ENCODE results near the gene DRC1. TPM values are rescaled to one million over a fixed set of nuclear protein-coding genes. Genes with fewer than 3 reads are reported as not detected.
"Not testable (repeated sequence)": the region's sequence is repeated elsewhere in the genome, so short reads cannot be mapped to it uniquely, and the experiment has no call there.

Gene DRC1
- total RNA-seq = not detected
- long read RNA-seq = 0 reads

DNA sequence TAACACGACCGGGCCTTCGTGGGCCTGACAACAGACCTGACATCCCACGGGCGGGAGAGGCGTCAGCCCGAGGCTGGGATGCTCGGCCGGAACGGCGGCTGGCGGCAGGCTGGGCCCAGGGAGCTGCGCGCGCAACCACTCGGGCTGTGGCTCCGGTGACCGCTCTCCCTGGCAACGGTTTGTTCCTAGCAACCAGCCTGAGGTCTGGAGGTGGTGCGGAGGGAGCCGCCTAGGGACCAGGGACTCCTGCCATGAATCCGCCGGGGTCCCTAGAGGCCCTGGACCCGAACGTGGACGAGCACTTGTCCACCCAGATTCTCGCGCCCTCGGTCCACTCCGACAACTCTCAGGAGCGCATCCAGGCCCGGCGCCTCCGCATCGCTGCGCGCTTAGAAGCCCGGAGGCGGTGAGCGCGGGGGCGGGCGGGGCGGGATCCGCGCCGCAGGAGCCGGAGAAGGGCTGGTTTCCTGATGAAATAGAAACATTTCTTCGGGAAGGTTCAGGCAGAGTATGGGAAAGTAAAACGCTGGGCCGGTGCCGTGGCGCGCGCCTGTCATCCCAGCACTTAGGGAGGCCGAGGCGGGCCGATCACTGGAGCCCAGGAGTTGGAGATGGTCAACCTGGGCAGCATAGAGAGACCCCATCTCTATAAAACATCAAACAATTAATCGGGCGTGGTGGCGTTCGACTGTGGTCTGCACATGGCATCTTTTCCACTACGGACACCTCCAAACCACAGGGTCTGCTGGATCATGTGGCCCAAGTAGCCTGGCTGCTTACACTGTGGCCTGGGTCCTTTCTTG, at the start of gene DRC1:
DRC1 (plus strand) TSS at position 182 of the 803 bp plus-strand sequence; CDS start at position 252, 70 bp downstream.
- DNase-seq (peak; percentile 69), ATAC-seq (peak; percentile 87)
- intact Hi-C loops (cut with micrococcal nuclease) = no loop called here

DNA sequence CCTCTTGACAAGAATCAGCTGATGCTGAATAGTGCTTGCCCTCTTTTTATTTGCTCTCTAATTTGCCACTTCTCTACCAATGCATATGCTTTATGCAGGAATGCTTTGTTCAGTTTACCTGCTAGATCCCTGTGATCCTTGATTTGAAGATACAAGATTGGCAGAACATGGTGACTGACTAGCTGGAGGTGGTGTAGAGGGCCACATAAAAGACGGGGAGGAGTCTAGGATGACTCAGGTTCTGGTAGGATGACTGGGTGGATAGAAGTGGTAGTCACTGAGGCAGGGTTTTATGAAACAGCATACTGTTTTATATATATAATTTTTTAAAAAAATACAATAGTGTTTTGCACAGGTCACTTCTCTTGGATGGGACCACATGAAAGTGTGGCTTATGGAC, 48.8 kb upstream of the DRC1 start:
- intact Hi-C loops (cut with micrococcal nuclease) = no loop called here
- ATAC-seq (no peak), DNase-seq (no peak)

DNA sequence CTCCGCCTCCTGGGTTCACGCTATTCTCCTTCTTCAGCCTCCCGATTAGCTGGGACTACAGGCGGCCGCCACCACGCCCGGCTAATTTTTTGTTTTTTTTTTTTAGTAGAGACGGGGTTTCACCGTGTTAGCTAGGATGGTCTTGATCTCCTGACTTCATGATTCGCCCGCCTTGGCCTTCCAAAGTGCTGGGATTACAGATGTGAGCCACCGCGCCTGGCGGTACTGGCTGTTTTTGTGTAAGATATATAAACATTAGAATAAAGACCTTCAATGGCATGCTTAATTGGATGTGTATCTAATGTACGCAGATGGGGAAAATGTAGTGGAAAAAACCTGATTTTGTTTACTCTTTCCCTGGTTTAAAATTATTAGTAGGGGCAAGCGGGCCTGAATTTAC, 47.3 kb upstream of the DRC1 start:
- DNase-seq; intact Hi-C loops (cut with micrococcal nuclease); ATAC-seq: not testable (repeated sequence)

DNA sequence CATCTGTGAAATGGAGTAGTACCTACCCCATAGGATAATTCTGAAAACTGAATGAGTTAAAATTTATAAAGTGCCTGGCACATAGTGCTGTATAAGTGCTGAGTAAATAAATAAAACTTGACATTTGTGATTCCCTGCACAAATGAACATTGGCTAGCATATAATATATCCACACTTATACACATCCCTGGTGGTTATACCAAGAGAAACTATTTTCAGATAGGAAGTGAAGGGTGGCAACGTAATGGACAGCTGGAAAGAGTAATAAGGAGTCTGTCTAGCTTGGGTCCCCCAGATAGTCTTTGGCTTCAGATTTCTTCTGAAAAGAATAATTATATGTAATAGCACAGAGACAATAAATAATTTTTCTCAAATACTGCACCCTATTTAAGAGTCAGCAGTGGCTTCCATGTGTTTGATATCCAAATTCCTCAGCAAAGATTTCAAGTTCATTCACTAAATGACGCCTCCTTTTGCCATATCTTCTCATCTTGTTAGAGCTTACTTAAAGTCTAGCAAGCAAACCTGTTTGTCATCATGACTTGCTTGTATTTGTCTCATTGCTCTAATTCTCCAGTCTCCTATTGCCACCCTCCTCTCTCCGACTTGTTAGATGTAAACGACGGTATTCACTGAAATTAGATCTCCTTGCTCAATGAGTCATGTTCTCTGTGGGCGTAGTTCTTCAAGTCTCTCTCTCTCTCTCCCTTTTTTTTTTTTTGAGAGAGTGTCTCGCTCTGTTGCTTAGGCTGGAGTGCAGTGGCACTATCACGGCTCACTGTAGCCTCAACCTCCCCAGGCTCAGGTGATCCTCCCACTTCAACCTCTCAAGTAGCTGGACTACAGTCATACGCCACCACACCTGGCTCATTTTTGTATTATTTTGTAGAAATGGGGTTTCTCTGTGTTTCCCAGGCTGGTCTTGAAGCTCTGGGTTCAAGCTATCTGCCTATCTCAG, 46.4 kb upstream of the DRC1 start:
- intact Hi-C loops (cut with micrococcal nuclease) = no loop called here
- DNase-seq (no peak), ATAC-seq (no peak)

DNA sequence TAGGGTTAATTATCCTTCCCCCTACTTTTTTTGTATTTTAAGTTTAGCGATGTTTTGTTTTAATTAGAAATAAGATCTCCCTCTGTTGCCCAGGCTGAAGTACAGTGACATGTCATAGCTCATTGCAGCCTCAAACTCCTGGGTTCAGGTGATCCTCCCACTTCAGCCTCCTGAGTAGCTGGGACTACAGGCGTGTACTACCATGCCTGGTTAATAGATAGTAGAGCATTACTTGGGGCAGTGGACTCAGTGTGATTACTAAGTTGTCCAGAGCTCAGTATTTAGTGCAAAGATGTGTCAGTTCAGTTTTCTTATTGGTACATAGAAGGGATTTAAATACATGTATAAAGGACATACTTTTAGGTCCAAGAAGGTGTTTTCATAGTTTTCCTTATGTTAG, 45.6 kb upstream of the DRC1 start:
- no peak for ATAC-seq
- no peak for DNase-seq
- intact Hi-C loops (cut with micrococcal nuclease) = no loop called here

DNA sequence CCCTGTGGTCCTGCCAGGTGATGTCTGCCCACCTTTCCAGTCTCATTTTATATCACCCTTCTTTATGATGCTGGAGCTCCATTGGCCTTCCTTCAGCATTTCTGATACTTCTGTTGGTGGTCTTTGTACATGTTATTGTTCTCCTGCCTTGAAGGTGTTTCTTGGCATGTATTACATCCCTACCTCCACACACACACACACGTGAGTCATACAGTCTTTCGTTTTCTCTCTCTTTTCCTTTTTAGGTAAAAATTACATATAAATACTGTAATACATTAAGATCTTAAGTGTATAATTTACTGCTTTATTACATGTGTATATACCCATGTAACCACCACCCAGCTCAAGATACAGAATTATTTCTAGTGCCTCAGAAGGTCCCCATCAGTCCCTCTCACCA, 44.9 kb upstream of the DRC1 start:
- ATAC-seq (no peak), DNase-seq (no peak)
- intact Hi-C loops (cut with micrococcal nuclease) = no loop called here

DNA sequence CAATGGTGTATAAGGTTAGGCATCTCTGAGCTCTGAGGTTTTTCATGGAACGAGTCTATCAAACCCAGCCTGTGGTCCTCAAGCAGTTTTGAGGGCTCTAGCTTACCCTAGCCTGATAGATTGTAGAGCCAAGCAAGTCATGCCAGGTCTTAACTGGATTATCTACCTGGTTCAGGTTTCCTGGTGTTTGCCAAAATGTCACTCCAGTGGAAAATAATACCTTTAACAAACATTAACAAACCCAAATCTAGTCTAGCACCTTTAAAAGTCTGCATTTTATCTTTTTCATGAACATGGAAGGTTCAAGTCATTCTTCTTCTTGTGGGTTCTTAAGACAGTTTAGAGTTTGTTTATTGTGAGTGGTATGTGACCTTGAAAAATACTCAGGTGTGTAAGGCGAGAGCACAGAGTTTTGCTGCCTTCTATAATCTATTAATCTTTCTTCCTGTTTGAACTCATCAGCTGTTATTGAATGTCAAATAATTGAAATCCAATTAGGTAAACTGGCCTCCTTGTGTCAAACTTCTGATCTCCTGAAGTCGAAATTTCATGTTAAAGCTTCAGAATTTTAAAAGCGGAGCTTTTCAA, 41.7 kb upstream of the DRC1 start:
- intact Hi-C loops (cut with micrococcal nuclease) = no loop called here
- ATAC-seq (no peak), DNase-seq (no peak)

DNA sequence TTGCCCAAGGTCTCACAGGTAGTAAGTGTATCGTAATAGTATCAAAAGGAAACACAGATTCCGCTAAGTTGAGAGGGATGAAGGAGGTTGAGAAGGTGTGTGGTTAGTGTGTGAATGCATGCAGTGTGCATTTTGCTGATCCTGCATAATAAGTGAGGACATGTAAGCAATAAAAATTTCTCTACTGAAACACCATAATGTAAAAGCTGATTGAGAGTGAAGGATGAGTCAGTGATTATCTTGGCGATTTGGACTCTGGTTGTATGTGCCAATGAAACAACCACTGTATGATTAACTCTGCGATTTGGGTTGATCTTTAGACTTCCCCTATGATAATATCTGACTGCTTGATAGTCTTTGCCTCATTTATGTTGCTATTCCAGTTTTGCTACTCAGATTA, 38.4 kb upstream of the DRC1 start:
- intact Hi-C loops (cut with micrococcal nuclease) = no loop called here
- no peak for ATAC-seq
- DNase-seq = no peak

DNA sequence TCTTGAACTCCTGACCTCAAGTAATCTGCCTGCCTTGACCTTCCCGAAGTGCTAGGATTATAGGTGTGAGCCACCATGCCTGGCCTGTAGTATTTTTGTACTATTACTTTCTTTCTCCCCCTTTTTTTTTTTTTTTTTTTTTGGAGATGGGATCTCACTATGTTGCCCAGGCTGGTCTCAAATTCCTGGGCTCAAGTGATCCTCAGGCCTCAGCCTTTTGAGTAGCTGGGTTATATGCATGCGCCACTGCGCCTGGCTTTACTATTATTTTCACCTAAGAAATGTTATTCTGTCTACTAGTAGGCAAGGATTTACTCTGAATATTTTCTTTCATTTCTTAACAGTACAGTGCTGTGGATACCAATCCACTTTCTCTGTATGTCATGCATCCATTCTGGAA, 37.8 kb upstream of the DRC1 start:
- ATAC-seq = no peak
- intact Hi-C loops (cut with micrococcal nuclease) = no loop called here
- DNase-seq = no peak

DNA sequence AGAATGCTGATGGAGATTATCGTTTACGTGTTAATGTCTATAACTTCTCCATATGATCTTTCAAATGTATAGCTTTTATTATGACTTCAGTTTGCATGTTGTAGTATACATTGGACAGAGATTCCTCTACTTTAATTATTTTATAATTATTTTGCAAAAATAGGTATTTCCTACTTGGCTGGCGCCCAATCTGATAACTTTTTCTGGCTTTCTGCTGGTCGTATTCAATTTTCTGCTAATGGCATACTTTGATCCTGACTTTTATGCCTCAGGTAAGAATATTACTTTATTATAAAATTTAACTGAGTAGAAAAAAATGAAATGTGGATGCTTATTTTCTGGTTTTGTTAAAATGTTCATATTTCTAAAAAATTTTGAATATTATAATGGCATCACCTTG, 37.1 kb upstream of the DRC1 start:
- ATAC-seq (no peak), DNase-seq (no peak)
- intact Hi-C loops (cut with micrococcal nuclease) = no loop called here

DNA sequence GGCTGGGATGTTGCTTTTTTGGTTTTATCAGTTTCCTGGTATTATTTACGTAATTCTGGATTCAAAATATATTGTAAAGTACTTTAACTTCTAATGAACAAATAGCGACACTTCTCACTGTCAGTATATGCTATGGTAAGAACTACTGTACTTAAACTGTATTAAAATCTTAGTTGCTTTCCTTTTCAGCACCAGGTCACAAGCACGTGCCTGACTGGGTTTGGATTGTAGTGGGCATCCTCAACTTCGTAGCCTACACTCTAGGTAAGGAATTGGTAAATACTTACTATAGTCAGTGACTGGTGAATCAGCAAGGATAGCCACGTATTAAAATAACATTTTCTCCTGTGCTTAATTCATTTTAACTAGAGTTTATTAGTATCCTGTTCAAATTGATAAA, 34.8 kb upstream of the DRC1 start:
- no peak for ATAC-seq
- no peak for DNase-seq
- intact Hi-C loops (cut with micrococcal nuclease) = no loop called here

DNA sequence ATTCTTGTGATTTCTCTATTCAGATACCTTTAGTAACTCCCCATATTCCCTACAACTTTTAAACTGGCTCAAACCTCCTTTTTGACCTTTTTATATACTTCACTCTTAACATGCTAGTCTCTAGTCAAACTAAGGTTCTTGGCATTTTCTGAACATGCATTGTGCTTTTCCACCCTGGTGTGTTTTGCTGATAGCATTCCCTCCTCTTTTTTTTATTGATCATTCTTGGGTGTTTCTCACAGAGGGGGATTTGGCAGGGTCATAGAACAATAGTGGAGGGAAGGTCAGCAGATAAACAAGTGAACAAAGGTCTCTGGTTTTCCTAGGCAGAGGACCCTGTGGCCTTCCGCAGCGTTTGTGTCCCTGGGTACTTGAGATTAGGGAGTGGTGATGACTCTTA, 32.1 kb upstream of the DRC1 start:
- DNase-seq; ATAC-seq; intact Hi-C loops (cut with micrococcal nuclease): not testable (repeated sequence)

DNA sequence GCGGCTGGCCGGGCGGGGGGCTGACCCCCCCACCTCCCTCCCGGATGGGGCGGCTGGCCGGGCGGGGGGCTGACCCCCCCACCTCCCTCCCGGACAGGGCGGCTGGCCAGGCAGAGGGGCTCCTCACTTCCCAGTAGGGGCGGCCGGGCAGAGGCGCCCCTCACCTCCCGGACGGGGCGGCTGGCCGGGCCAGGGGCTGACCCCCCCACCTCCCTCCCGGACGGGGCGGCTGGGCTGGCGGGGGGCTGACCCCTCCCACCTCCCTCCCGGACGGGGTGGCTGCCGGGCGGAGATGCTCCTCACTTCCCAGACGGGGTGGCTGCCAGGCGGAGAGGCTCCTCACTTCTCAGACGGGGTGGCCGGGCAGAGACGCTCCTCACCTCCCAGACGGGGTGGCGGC, 30.8 kb upstream of the DRC1 start:
- DNase-seq; intact Hi-C loops (cut with micrococcal nuclease); ATAC-seq: not testable (repeated sequence)

DNA sequence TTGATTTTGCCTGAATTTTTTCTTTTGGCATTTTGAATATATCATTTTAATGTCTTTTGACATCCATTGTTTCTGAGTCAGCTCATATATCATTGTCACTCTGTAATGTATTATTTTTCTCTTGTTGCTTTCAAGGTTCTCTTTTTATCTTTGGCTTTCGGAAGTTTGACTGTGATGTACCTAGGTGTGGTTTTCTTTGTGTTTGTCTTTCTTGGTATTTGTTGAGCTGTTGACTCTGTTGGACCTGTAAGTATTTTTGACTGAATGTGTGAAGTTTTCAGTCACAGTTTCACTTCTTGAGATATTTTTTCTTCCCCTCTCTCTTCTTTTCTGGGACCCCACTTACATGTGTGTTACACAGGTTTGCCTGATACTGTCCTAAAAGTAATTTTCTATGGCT, 24.9 kb upstream of the DRC1 start:
- intact Hi-C loops (cut with micrococcal nuclease) = no loop called here
- no peak for DNase-seq
- no peak for ATAC-seq

DNA sequence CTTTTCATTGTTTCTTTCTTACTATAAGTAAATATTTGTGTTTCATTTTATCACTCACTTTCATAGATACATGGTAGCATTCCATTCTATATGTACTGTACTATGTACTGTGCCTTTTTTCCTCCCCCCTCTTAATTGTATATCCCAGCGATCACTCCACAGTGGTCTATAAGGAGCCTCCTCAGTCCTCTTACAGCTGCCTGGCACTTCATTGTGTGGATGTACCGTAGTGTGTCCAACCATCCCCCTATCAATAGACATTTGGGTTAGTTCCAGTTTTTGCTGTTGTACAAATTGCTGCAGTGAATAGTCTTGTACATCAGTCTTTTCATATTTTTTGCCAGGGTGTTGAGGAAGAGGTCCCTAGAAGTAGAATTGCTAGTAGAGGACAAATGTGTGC, 21.4 kb upstream of the DRC1 start:
- intact Hi-C loops (cut with micrococcal nuclease) = no loop called here
- ATAC-seq (no peak), DNase-seq (no peak)

DNA sequence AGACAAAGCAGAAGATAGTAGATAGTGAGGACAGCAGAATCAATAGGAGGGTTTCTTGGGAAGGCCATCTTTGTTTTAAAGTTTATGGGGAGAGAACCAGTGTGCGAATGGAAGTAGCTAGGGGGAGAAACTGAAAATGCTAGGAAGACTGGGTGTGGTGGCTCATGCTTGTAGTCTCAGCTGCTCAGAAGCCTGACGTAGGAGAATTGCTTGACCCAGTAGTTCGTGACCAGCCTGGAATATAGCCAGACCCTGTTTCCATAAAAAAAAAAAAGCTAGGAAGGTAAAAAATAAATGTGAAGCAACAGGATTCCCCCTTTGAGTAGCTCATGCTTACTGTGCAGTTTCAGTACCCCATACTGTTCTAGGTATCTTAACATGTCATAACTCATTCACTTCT, 19.2 kb upstream of the DRC1 start:
- DNase-seq (no peak), ATAC-seq (peak; percentile 19)
- intact Hi-C loops (cut with micrococcal nuclease) = no loop called here

DNA sequence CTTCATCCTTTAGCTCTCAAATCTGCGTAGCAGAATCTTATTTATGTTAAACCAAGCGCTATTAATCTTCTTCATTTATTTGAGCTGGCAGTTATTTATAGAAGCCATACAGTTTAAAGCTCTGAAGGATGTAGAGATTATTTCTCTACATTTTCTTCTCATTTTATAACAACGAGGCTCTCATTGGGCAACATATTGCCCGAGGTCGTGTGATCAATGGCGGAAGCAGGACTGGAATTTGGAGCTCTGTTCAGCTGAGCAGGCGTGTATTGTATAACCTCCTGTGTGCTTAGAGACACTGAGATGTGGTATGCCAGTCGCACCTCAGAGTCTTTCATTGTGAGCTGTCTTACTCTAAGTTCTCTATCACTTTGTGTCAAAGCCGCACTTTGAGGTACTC, 17.5 kb upstream of the DRC1 start:
- ATAC-seq (no peak), DNase-seq (no peak)
- intact Hi-C loops (cut with micrococcal nuclease) = no loop called here

DNA sequence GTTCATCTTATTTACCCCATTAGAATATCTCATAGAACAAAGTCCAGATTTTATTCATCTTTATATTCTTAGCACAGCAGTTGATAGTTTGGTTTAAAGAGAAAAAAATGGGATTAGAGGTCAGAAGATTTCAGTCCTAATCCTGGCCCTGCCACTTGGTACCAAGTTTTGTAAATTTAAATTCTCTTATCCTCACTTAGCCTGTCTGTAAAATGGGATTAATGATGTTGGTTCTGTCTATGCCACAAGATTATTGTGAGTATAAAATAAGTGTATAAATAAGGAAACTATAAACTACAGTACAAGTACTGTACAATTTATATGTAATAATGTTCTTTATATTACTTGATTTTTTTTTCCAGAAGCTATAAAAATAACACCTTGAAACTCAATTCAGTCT, 17.1 kb upstream of the DRC1 start:
- DNase-seq = no peak
- no peak for ATAC-seq
- intact Hi-C loops (cut with micrococcal nuclease) = no loop called here

DNA sequence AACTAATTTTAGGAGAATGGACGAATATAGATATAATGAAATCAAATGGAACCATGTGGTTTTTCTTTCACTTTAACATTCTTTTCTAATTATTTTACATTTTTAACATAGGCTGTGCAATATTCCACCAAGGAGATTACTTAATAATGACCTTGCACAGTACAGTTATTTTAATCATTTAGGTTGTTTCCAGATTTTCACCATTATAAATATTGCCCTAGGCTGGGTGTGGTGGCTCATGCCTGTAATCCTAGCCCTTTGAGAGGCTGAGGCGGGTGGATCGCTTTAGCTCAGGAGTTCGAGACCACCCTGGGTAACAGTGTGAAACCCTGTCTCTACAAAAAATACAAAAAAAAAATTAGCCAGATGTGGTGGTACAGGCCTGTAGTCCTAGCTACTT, 14.5 kb upstream of the DRC1 start:
- intact Hi-C loops (cut with micrococcal nuclease) = no loop called here
- DNase-seq = no peak
- ATAC-seq = no peak

DNA sequence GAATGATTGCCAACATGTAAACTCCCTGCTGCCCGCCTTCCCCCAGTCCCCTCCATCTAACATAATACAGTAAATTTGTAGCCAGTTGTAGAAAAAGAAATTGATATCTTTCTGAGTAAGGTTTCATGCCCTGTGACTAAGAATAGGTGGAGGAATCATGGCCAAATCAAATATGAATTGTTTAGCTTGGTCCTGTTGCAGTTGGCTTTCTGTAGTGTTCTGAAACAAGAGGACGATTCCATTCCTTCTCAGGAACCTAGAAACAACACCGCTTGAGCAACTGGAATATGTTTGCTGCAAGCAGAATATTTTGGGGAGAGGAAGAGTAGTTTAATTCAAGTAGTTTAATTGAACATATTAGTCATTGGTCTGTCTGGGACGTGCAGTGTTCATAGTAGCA, 7.0 kb upstream of the DRC1 start:
- ATAC-seq = no peak
- intact Hi-C loops (cut with micrococcal nuclease) = no loop called here

More for the DNA sequence above, 7.0 kb upstream of the DRC1 start:
- no peak for DNase-seq
